Hepatocyte (in vitro differentiated cells): Measurements from ENCODE around the gene VRK3. TPM values are rescaled to one million over a fixed set of nuclear protein-coding genes. Genes with fewer than 3 reads are reported as not detected.
A peak's percentile ranks its signal among the peaks of the same experiment; 100 is the strongest.

ENCODE experiments used
- DNase-seq: peaks from one replicate; pipeline ENCODE4 v3.0.0-alpha.2; 2016; ENCODE audit warnings: low spot score
- H2AFZ ChIP-seq: fragments of 200-600 bp; sonication (generic); 2 replicates; pipeline ENCODE4 v1.6.0; 2016; ENCODE audit warnings: antibody characterized with exemption, mild to moderate bottlenecking
- H3K27ac ChIP-seq: fragments of 200-600 bp; sonication (generic); 2 replicates; pipeline ENCODE4 v1.5.1; 2016; ENCODE audit warnings: mild to moderate bottlenecking
- H3K27me3 ChIP-seq: fragments of 200-600 bp; sonication (generic); 2 replicates; pipeline ENCODE4 v1.6.1; 2016
- H3K36me3 ChIP-seq: fragments of 200-600 bp; sonication (generic); replicated peaks from 2 replicates; pipeline ENCODE4 v1.5.1; 2016; ENCODE audit warnings: low read depth; ENCODE audit not compliant: insufficient read depth
- H3K4me1 ChIP-seq: fragments of 200-600 bp; sonication (generic); 2 replicates; pipeline ENCODE4 v1.5.1; 2016; ENCODE audit warnings: mild to moderate bottlenecking, moderate library complexity; ENCODE audit not compliant: insufficient read depth
- H3K4me2 ChIP-seq: fragments of 200-600 bp; sonication (generic); 2 replicates; pipeline ENCODE4 v1.6.0; 2016
- H3K4me3 ChIP-seq: fragments of 200-600 bp; sonication (generic); 2 replicates; pipeline ENCODE4 v1.5.1; 2016; ENCODE audit warnings: mild to moderate bottlenecking
- H3K79me2 ChIP-seq: fragments of 200-600 bp; sonication (generic); 2 replicates; pipeline ENCODE4 v1.6.0; 2017; ENCODE audit warnings: mild to moderate bottlenecking
- H3K9me2 ChIP-seq: fragments of 200-600 bp; sonication (generic); replicated peaks from 2 replicates; pipeline ENCODE4 v1.6.0; 2017; ENCODE audit warnings: mild to moderate bottlenecking; ENCODE audit not compliant: insufficient read depth
- H3K9me3 ChIP-seq: fragments of 200-600 bp; sonication (generic); 2 replicates; pipeline ENCODE4 v1.5.1; 2016; ENCODE audit warnings: low read depth, mild to moderate bottlenecking
- H4K20me1 ChIP-seq: fragments of 200-600 bp; sonication (generic); 2 replicates; pipeline ENCODE4 v1.6.0; 2016; ENCODE audit warnings: mild to moderate bottlenecking; ENCODE audit not compliant: insufficient read depth, poor library complexity, severe bottlenecking
- EZH2 ChIP-seq: fragments of 200-600 bp; sonication (generic); IDR thresholded peaks from 2 replicates; pipeline ENCODE4 v1.6.1; 2016; ENCODE audit warnings: antibody characterized with exemption, mild to moderate bottlenecking, borderline replicate concordance
- EZH2phosphoT487 ChIP-seq: fragments of 200-600 bp; sonication (generic); IDR thresholded peaks from one replicate; pipeline ENCODE4 v1.6.1; 2018; ENCODE audit warnings: antibody characterized with exemption, mild to moderate bottlenecking, low read depth, moderate library complexity; ENCODE audit not compliant: unreplicated experiment, severe bottlenecking
- WGBS: methylation state at CpG from one replicate; pipeline ENCODE4 v1.1.6; 2016; ENCODE audit warnings: low lambda C conversion rate; ENCODE audit errors: missing lambda C conversion rate; 5-methylcytosine and 5-hydroxymethylcytosine counted together
- polyA plus RNA-seq: library from polyadenylated mRNA; unstranded; fragments of >200 nt; fragmentation: Nextera tagmentation; extraction: Ambion mirVana; gene quantifications from 2 replicates; pipeline ENCODE4 v1.2.1, GENCODE V29; 2016
- total RNA-seq: library from RNA; depleted of rRNA; stranded (reverse); fragments of >200 nt; gene quantifications from 2 replicates; pipeline ENCODE4 v1.2.3, GENCODE V29; 2014
- TF ChIP-seq, protein P1 (sequence below): fragments of 200-600 bp; sonication (generic); IDR thresholded peaks from 2 replicates; pipeline ENCODE4 v1.5.1; 2016; ENCODE audit warnings: antibody characterized with exemption, mild to moderate bottlenecking; ENCODE audit not compliant: poor library complexity

Gene VRK3
- total and polyA plus RNA-seq, 2 experiments from 2014 or later, result 39.7 to 42.3 TPM

- Histone ChIP-seq H3K9me2 (no peaks in the 10 kb centered on the region), H3K27ac (peak overlapping the region; percentile 20), H3K9me3 (no peaks in the 10 kb centered on the region), H3K4me2 (peak overlapping the region; percentile 37), H4K20me1 (no peaks in the 10 kb centered on the region), H3K36me3 (no peaks in the 10 kb centered on the region), H3K4me3 (no peak overlapping the region), H3K79me2 (no peaks in the 10 kb centered on the region), H3K27me3 (no peaks in the 10 kb centered on the region), H2AFZ (no peak overlapping the region), H3K4me1 (peaks cover 37% of the 10 kb centered on the region)
- TF ChIP-seq EZH2phosphoT487 (no peak), EZH2 (no peak)
- TF ChIP-seq, protein P1, sequence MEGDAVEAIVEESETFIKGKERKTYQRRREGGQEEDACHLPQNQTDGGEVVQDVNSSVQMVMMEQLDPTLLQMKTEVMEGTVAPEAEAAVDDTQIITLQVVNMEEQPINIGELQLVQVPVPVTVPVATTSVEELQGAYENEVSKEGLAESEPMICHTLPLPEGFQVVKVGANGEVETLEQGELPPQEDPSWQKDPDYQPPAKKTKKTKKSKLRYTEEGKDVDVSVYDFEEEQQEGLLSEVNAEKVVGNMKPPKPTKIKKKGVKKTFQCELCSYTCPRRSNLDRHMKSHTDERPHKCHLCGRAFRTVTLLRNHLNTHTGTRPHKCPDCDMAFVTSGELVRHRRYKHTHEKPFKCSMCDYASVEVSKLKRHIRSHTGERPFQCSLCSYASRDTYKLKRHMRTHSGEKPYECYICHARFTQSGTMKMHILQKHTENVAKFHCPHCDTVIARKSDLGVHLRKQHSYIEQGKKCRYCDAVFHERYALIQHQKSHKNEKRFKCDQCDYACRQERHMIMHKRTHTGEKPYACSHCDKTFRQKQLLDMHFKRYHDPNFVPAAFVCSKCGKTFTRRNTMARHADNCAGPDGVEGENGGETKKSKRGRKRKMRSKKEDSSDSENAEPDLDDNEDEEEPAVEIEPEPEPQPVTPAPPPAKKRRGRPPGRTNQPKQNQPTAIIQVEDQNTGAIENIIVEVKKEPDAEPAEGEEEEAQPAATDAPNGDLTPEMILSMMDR, result no peak
- WGBS, result 89% methylated on average over 9 of the region's 9 CpGs
- DNase-seq, result no peak
Measured at GRCh38 chr19:49951806-49952478, 73.2 kb downstream of the VRK3 start.

- Histone ChIP-seq H3K4me1 (peaks cover 37% of the 10 kb centered on the region), H2AFZ (no peak overlapping the region), H4K20me1 (no peaks in the 10 kb centered on the region), H3K4me3 (no peak overlapping the region), H3K9me3 (no peaks in the 10 kb centered on the region), H3K79me2 (no peaks in the 10 kb centered on the region), H3K9me2 (no peaks in the 10 kb centered on the region), H3K36me3 (no peaks in the 10 kb centered on the region), H3K27me3 (no peaks in the 10 kb centered on the region), H3K4me2 (no peak overlapping the region), H3K27ac (no peak overlapping the region)
- 87% methylated on average over 13 of the region's 13 CpGs for WGBS
- TF ChIP-seq EZH2phosphoT487 (no peak), EZH2 (no peak)
- TF ChIP-seq, protein P1, result no peak
- no peak for DNase-seq
Measured at GRCh38 chr19:49950956-49951526, 74.1 kb downstream of the VRK3 start.

DNA sequence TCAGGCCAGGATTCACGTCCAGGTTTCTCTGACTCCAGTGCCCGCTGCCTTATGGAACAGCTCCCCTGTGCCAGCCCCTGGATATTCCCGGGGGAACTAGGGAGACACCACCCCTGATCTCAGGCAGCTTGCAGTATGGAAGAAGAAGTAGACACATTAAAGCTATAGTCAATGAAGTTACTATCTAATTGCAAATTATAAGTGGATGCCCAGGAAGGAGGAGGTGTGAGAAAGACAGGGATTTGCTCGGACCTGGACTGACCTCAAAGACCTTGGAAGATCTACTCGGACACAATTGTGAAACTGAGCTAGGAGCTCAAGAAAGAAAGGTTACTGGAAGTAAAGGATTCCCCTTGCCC, 74.6 kb downstream of the VRK3 start:
- TF ChIP-seq, protein P1, result no peak
- TF ChIP-seq EZH2phosphoT487, result no peak
- TF ChIP-seq EZH2, result no peak
- H3K9me2 ChIP-seq, result no peaks in the 10 kb centered on the region
- no peak overlapping the region for H3K27ac ChIP-seq
- no peak overlapping the region for H3K4me3 ChIP-seq
- 84% methylated on average over 5 of the region's 5 CpGs for WGBS
- H3K4me2 ChIP-seq, result no peak overlapping the region
- H3K4me1 ChIP-seq, result peaks cover 37% of the 10 kb centered on the region
- no peaks in the 10 kb centered on the region for H4K20me1 ChIP-seq
- H3K36me3 ChIP-seq, result no peaks in the 10 kb centered on the region
- H2AFZ ChIP-seq, result no peak overlapping the region
- H3K79me2 ChIP-seq, result no peaks in the 10 kb centered on the region
- DNase-seq, result no peak
- H3K27me3 ChIP-seq, result no peaks in the 10 kb centered on the region
- no peaks in the 10 kb centered on the region for H3K9me3 ChIP-seq
